GM19099 (cell line): ENCODE measurements around the gene PLEKHN1.

Source experiments
- POLR2A ChIP-seq: IDR thresholded peaks from 3 replicates; pipeline ENCODE4 v1.6.1; 2011; ENCODE audit warnings: low read depth; ENCODE audit not compliant: insufficient read length; ENCODE audit errors: extremely low read depth

The PLEKHN1 gene

GRCh38 chr1:944341-945325 is 21.6 kb upstream of the PLEKHN1 start:
- TF ChIP-seq POLR2A: no peak

- no peak for TF ChIP-seq POLR2A
These were observed 20.4 kb upstream of the PLEKHN1 start for GRCh38 chr1:945688-946556.

- TF ChIP-seq POLR2A: no peak
These were observed 18.3 kb upstream of the PLEKHN1 start for GRCh38 chr1:947958-948357.

GRCh38 chr1:950268-950667 is 16.0 kb upstream of the PLEKHN1 start:
- TF ChIP-seq POLR2A: no peak

GRCh38 chr1:950881-951280 is 15.4 kb upstream of the PLEKHN1 start:
- no peak for TF ChIP-seq POLR2A

- no peak for TF ChIP-seq POLR2A
These were observed 14.9 kb upstream of the PLEKHN1 start for GRCh38 chr1:951364-951763.

- TF ChIP-seq POLR2A: no peak
These were observed 14.1 kb upstream of the PLEKHN1 start for GRCh38 chr1:952201-952600.

GRCh38 chr1:952603-953002 is 13.7 kb upstream of the PLEKHN1 start:
- TF ChIP-seq POLR2A: no peak

- TF ChIP-seq POLR2A: no peak
These were observed 12.6 kb upstream of the PLEKHN1 start for GRCh38 chr1:953524-954320.

- TF ChIP-seq POLR2A: no peak
These were observed 11.4 kb upstream of the PLEKHN1 start for GRCh38 chr1:954927-955326.

- TF ChIP-seq POLR2A: no peak
These were observed 10.8 kb upstream of the PLEKHN1 start for GRCh38 chr1:955474-955873.

- no peak for TF ChIP-seq POLR2A
These were observed 9.6 kb upstream of the PLEKHN1 start for GRCh38 chr1:956636-957035.

- peak; percentile 82 for TF ChIP-seq POLR2A
These were observed 7.2 kb upstream of the PLEKHN1 start, which contains the start of gene NOC2L for GRCh38 chr1:958823-959730. TSS of gene NOC2L (minus strand) at chr1:959256. CDS start at chr1:959240, 16 bp downstream.

GRCh38 chr1:959731-960362 is 6.4 kb upstream of the PLEKHN1 start:
- no peak for TF ChIP-seq POLR2A
